Stomach smooth muscle (tissue), 2 donors: ENCODE measurements around the gene CISD2.
"Not testable (repeated sequence)": the region's sequence is repeated elsewhere in the genome, so short reads cannot be mapped to it uniquely, and the experiment has no call there.

Experiments used
- H3K27ac ChIP-seq: one replicate; pipeline ENCODE4 v1.7.0; 2013; ENCODE audit warnings: mild to moderate bottlenecking, low read length, inconsistent platforms
- H3K27me3 ChIP-seq, 2 donors: one replicate each; pipeline ENCODE4 v1.7.0; 2013; ENCODE audit warnings: low read length in 2 of 2; ENCODE audit not compliant: insufficient read depth in 2 of 2, control insufficient read depth in 1 of 2
- H3K36me3 ChIP-seq, 2 donors: one replicate each; pipeline ENCODE4 v1.7.0; 2013; ENCODE audit warnings: low read length in 2 of 2; ENCODE audit not compliant: control insufficient read depth in 2 of 2, insufficient read depth in 2 of 2
- H3K4me1 ChIP-seq: one replicate; pipeline ENCODE4 v1.7.0; 2013; ENCODE audit warnings: low read length; ENCODE audit not compliant: control insufficient read depth, insufficient read depth
- H3K4me3 ChIP-seq, 2 donors: one replicate each; pipeline ENCODE4 v1.7.0; 2013; ENCODE audit warnings: low read length in 2 of 2
- H3K9ac ChIP-seq, 2 donors: one replicate each; pipeline ENCODE4 v1.7.0; 2013; ENCODE audit warnings: low read length in 2 of 2, mild to moderate bottlenecking in 1 of 2
- H3K9me3 ChIP-seq, 2 donors: one replicate each; pipeline ENCODE4 v1.7.0; 2013; ENCODE audit warnings: low read length in 2 of 2; ENCODE audit not compliant: control insufficient read depth in 2 of 2
- donor health status: healthy.
- donor health status: Pancreatic carcinoma.

CISD2 gene

DNA sequence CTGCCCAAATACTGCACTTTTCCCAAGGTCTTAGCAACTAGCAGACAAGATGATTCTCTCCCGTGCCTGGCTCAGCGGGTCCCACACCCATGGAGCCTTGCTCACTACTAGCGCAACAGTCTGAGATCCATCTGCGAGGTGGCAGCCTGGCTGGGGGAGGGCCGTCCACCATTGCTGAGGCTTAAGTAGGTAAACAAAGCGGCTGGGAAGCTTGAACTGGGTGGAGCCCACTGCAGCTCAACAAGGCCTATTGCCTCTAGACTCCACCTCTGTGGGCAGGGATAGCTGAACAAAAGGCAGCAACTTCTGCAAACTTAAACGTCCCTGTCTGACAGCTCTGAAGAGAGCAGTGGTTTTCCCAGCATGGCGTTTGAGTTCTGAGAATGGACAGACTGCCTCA lies 50.9 kb downstream of the CISD2 start:
- H3K4me1 ChIP-seq, H3K27ac ChIP-seq, H3K9ac ChIP-seq, H3K4me3 ChIP-seq, H3K36me3 ChIP-seq, H3K9me3 ChIP-seq, H3K27me3 ChIP-seq: not testable (repeated sequence)

DNA sequence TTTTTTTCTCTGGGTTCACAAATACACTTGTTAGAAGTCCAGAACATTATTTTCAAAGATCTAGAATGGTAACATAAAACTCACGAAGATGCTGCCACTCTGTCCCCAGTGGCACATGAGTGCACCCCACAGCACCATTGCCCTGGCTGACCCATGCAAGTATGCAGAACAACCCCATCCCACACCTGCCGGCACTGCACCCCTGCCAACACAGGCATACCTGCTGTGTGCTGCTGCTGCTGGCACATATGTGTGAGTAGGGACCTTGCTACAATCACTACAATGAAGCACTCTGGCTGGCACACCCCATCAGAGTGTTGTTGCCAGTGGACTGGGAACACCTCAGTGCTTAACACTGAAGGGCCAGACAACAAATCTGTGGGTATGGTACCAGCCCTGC lies 66.9 kb downstream of the CISD2 start:
- H3K36me3 ChIP-seq, result no peaks in the 10 kb centered on the region
- H3K4me1 ChIP-seq, result no peaks in the 10 kb centered on the region
- H3K27ac ChIP-seq, result no peak overlapping the region
- H3K27me3 ChIP-seq, result no peaks in the 10 kb centered on the region
- H3K9me3 ChIP-seq, result no peaks in the 10 kb centered on the region
- H3K9ac ChIP-seq, result no peak overlapping the region
- H3K4me3 ChIP-seq, result no peak overlapping the region

DNA sequence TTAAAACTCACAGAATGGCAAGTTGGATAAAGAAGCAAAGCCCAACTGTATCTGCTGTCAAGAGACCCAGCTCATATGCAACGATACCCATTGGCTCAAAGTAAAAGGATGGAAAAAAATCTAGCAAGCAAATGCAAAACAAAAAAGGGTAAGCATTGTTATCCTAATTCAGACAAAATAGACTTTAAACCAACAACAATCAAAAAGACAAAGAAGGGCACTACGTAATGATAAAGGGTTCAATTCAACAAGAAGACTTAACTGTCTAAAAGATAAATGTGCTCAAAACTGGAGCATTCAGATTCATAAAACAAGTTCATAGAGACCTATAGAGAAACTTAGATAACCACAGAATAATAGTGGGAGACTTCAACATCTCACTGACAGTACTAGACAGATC lies 69.3 kb downstream of the CISD2 start:
- H3K9ac ChIP-seq, H3K9me3 ChIP-seq, H3K36me3 ChIP-seq, H3K27ac ChIP-seq, H3K27me3 ChIP-seq, H3K4me1 ChIP-seq, H3K4me3 ChIP-seq: not testable (repeated sequence)
